Esophagus muscularis mucosa (tissue), 4 donors: ENCODE data around the gene SLC39A11. TPM values are rescaled to one million over a fixed set of nuclear protein-coding genes. Genes with fewer than 3 reads are reported as not detected.

Experiments
- DNase-seq: peaks from one replicate; pipeline ENCODE4 v3.0.0-alpha.2; 2017; ENCODE audit errors: extremely low spot score
- H3K27ac ChIP-seq, 4 donors: fragments of 200-600 bp; sonication (generic); replicated peaks in 1 of 4; 1 replicate in 3 of 4; 2 replicates in 1 of 4; pipeline ENCODE4 v1.5.1; 2016 to 2019; ENCODE audit warnings: mild to moderate bottlenecking in 1 of 4
- H3K27me3 ChIP-seq, 4 donors: fragments of 200-600 bp; sonication (generic); one replicate each; pipeline versions ENCODE4 v1.5.1 to v1.6.0; 2016 to 2019
- H3K36me3 ChIP-seq, 4 donors: fragments of 200-600 bp; sonication (generic); one replicate each; pipeline ENCODE4 v1.5.1; 2016 to 2019
- H3K4me1 ChIP-seq, 4 donors: fragments of 200-600 bp; sonication (generic); one replicate each; pipeline ENCODE4 v1.5.1; 2016 to 2019
- H3K4me3 ChIP-seq, 4 donors: fragments of 200-600 bp; sonication (generic); 1 replicate in 2 of 4; 2 replicates in 2 of 4; pipeline ENCODE4 v1.5.1; 2016 to 2019; ENCODE audit warnings: mild to moderate bottlenecking in 4 of 4, moderate library complexity in 1 of 4
- H3K9me3 ChIP-seq, 4 donors: fragments of 200-600 bp; sonication (generic); 1 replicate in 3 of 4; 2 replicates in 1 of 4; pipeline ENCODE4 v1.5.1; 2016 to 2019
- EP300 ChIP-seq: sonication (generic); formaldehyde crosslinking; IDR thresholded peaks from one replicate; pipeline ENCODE4 v1.6.1; 2017; ENCODE audit warnings: antibody characterized with exemption
- POLR2A ChIP-seq: fragments of 450-650 bp; IDR thresholded peaks from one replicate; pipeline ENCODE4 v1.6.1; 2017; ENCODE audit warnings: antibody characterized with exemption, moderate library complexity, mild to moderate bottlenecking, low read depth
- POLR2AphosphoS5 ChIP-seq, 2 donors: sonication (generic); formaldehyde crosslinking; IDR thresholded peaks; one replicate each; pipeline ENCODE4 v1.6.1; 2017; ENCODE audit warnings: antibody characterized with exemption in 2 of 2
- WGBS: methylation state at CpG from one replicate; pipeline ENCODE4 v1.1.5; 2018; 5-methylcytosine and 5-hydroxymethylcytosine counted together
- intact Hi-C: fragments of 100-400 bp; cut with DNase I; formaldehyde crosslinking; loops from one replicate; pipeline ENCODE4 v1.15.1; 2023
- total RNA-seq, 4 donors: library from RNA; depleted of rRNA; stranded (reverse); fragments of >200 nt; gene quantifications; one replicate each; pipeline versions ENCODE4 v1.1.0 to v1.2.1, GENCODE V29; 2016
- TF ChIP-seq, protein P1 (sequence below), 3 experiments: fragments of 200-600 bp in 2 of 3; fragments of 450-650 bp in 1 of 3; sonication (generic) in 2 of 3; IDR thresholded peaks; one replicate each; pipeline ENCODE4 v1.5.1; 2017 to 2019; ENCODE audit warnings: antibody characterized with exemption in 3 of 3, mild to moderate bottlenecking in 2 of 3, moderate library complexity in 1 of 3

The SLC39A11 gene, protein sequence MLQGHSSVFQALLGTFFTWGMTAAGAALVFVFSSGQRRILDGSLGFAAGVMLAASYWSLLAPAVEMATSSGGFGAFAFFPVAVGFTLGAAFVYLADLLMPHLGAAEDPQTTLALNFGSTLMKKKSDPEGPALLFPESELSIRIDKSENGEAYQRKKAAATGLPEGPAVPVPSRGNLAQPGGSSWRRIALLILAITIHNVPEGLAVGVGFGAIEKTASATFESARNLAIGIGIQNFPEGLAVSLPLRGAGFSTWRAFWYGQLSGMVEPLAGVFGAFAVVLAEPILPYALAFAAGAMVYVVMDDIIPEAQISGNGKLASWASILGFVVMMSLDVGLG
- total RNA-seq = 10 to 100 TPM in 3 of 4 donors, 1 to 10 TPM in 1; 7.5 to 20.2 (median 18.4) TPM

DNA sequence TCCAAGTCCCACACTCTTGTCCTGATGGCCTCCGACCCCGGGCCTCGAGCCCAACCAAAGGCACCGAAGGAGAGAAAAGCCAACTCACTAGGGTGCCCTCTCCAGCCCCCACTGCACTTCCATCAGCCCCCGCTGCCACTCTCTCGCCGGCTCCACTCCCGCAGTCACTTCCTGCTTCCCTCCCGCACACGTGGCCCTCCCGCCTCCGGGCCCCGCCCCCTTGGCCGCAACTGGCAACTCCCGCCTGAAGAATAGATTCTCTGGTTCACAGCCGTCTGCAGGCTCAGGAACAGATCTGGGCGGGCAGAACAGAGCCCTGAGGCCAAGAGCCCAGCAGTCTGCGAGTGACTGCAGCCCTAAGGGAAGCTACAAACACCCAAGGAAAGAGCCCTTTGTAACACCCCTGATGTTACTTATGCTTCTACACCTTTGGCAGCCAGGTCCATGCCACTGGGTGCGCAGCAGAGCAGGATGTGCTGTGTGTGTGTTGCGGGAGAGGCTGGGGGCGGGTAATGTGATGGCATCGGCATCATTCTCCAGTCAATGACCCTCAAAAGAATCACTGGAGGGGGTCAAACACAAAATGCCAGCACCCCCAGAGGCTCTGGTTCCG, at the start of gene SLC39A11:
TSS of gene SLC39A11 (minus strand) at position 166 of the 613 bp plus-strand sequence. CDS start 3,924 bp downstream, outside the sequence.
- Histone ChIP-seq H3K36me3 (peaks cover 0 to 11% (median 6%) of the 10 kb centered on the region in 4 donors), H3K4me3 (peak within 1 kb of the TSS; percentile 66 to 81 (median 70)), H3K27ac (peak within 1 kb of the TSS; percentile 59 to 81 (median 75)), H3K9me3 (no peaks in the 10 kb centered on the region), H3K4me1 (peaks cover 5 to 40% (median 38%) of the 10 kb centered on the region in 4 donors), H3K27me3 (peaks cover 0 to 8% (median 0%) of the 10 kb centered on the region in 4 donors)
- TF ChIP-seq POLR2AphosphoS5 (IDR thresholded peaks at IDR 0.05) = peak; percentile 76 to 90
- TF ChIP-seq, protein P1, sequence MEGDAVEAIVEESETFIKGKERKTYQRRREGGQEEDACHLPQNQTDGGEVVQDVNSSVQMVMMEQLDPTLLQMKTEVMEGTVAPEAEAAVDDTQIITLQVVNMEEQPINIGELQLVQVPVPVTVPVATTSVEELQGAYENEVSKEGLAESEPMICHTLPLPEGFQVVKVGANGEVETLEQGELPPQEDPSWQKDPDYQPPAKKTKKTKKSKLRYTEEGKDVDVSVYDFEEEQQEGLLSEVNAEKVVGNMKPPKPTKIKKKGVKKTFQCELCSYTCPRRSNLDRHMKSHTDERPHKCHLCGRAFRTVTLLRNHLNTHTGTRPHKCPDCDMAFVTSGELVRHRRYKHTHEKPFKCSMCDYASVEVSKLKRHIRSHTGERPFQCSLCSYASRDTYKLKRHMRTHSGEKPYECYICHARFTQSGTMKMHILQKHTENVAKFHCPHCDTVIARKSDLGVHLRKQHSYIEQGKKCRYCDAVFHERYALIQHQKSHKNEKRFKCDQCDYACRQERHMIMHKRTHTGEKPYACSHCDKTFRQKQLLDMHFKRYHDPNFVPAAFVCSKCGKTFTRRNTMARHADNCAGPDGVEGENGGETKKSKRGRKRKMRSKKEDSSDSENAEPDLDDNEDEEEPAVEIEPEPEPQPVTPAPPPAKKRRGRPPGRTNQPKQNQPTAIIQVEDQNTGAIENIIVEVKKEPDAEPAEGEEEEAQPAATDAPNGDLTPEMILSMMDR (IDR thresholded peaks at IDR 0.05) = peak in 1 of 3 experiments; percentile 16
- TF ChIP-seq EP300 = no peak
- whole genome bisulfite sequencing = 12% methylated on average over 21 of the region's 23 CpGs
- DNase-seq = peak; percentile 97
- intact Hi-C loops = no loop called here

DNA sequence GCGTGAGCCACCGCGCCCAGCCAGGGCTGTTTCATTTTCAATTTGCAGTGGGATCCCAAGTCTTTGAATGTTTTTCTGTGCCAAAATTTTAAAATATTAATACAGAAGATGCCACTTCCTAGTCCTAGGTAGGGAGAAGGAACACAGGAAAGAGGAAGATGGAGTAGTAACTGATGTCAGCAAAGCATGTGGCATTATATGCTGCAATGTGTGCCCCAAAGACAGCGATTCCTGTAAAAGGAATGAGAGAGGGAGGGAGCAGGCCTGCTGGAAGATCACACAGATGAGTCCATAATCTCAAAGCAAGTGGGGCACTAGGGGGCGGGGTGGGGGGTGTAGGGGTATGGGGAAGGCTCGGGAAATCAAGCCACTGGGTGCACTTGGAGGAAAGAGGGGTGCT, 48.9 kb upstream of the SLC39A11 start:
- TF ChIP-seq EP300 = no peak
- TF ChIP-seq POLR2A = no peak
- TF ChIP-seq POLR2AphosphoS5 (IDR thresholded peaks at IDR 0.05) = no peak
- TF ChIP-seq, protein P1 (IDR thresholded peaks at IDR 0.05) = no peak
- WGBS = 89% methylated on average over 6 of the region's 6 CpGs
- no peaks in the 10 kb centered on the region for H3K9me3 ChIP-seq
- no peak overlapping the region for H3K4me3 ChIP-seq
- no peak for DNase-seq
- no peaks in the 10 kb centered on the region for H3K36me3 ChIP-seq
- no peaks in the 10 kb centered on the region for H3K4me1 ChIP-seq
- H3K27ac ChIP-seq = no peak overlapping the region
- H3K27me3 ChIP-seq = peaks cover 0 to 32% (median 0%) of the 10 kb centered on the region in 4 donors
- intact Hi-C loops = no loop called here

DNA sequence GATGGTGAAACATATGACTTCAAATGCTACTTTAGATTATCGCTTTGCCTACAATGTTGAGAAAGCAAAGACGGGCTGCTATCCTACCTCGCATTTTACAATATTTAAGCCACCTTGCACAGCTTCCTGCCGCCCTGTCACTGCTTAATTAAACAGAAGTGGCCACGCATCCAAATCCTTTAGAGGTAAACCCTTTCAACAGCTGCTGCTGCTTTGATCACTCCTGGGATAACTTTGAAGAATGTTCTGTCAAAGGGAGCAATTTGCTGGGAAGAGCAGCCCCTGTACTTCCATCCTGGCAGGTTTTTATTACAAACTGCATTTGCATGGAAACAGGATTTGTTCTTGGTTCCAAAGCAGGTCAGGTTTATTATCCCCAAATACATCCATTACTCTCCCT, 48.1 kb upstream of the SLC39A11 start:
- intact Hi-C loops = no loop called here
- H3K4me3 ChIP-seq = no peak overlapping the region
- H3K9me3 ChIP-seq = no peaks in the 10 kb centered on the region
- no peak for TF ChIP-seq POLR2AphosphoS5 (IDR thresholded peaks at IDR 0.05)
- TF ChIP-seq, protein P1 (IDR thresholded peaks at IDR 0.05) = no peak
- no peak for TF ChIP-seq EP300
- no peak for TF ChIP-seq POLR2A
- DNase-seq = no peak
- no peaks in the 10 kb centered on the region for H3K4me1 ChIP-seq
- H3K27ac ChIP-seq = no peak overlapping the region
- 56% methylated on average over 4 of the region's 5 CpGs for WGBS
- H3K27me3 ChIP-seq = peaks cover 0 to 27% (median 0%) of the 10 kb centered on the region in 4 donors
- H3K36me3 ChIP-seq = no peaks in the 10 kb centered on the region

DNA sequence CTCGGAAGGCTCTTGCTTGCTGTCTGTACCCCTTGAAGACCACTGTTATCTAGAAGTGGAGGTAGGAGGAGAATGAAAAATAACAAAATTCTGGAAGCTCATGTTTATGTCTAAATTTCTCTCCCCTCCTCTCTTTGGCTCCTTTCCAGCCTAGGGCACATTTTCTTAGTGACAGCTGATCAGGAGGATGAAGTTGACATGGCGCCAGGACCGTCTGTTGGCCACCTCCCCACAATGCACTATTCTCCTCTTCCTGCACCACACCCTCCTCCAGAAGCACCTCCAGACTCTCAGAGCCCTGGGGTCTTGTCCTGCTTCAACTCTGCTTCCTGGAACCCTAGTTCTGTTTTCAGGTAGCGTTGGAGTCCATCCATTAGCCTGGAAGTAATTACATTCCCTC, 46.8 kb upstream of the SLC39A11 start:
- Histone ChIP-seq H3K27ac (no peak overlapping the region), H3K4me3 (no peak overlapping the region), H3K4me1 (no peaks in the 10 kb centered on the region), H3K27me3 (peaks cover 0 to 27% (median 0%) of the 10 kb centered on the region in 4 donors), H3K36me3 (no peaks in the 10 kb centered on the region), H3K9me3 (no peaks in the 10 kb centered on the region)
- no peak for TF ChIP-seq EP300
- no peak for TF ChIP-seq POLR2AphosphoS5 (IDR thresholded peaks at IDR 0.05)
- TF ChIP-seq, protein P1 (IDR thresholded peaks at IDR 0.05) = no peak
- no peak for TF ChIP-seq POLR2A
- 57% methylated on average over 4 of the region's 4 CpGs for WGBS
- intact Hi-C loops = no loop called here
- DNase-seq = no peak
